OCI-LY1 (cell line): ENCODE results near the gene HELQ.

Experiments
- H2AFZ ChIP-seq: fragments of 200-600 bp; sonication (generic), shearing (Covaris generic); 2 replicates; pipeline ENCODE4 v1.6.0; 2014; ENCODE audit warnings: antibody characterized with exemption, mild to moderate bottlenecking, low read length
- H3F3A ChIP-seq: fragments of 200-600 bp; sonication (generic), shearing (Covaris generic); 2 replicates; pipeline ENCODE4 v1.6.0; 2014; ENCODE audit warnings: mild to moderate bottlenecking, antibody characterized with exemption, low read length, moderate library complexity; ENCODE audit not compliant: insufficient read depth
- H3K27ac ChIP-seq: fragments of 200-600 bp; sonication (generic); 2 replicates; pipeline ENCODE4 v1.5.1; 2014; ENCODE audit warnings: low read length, mixed run types, mild to moderate bottlenecking, low read depth; ENCODE audit not compliant: poor library complexity, severe bottlenecking
- H3K27me3 ChIP-seq: fragments of 200-600 bp; sonication (generic); 2 replicates; pipeline ENCODE4 v1.6.0; 2014; ENCODE audit warnings: antibody characterized with exemption, mild to moderate bottlenecking, low read length, moderate library complexity; ENCODE audit not compliant: insufficient read depth
- H3K36me3 ChIP-seq: fragments of 200-600 bp; sonication (generic); 2 replicates; pipeline ENCODE4 v1.6.1; 2014; ENCODE audit warnings: mild to moderate bottlenecking, antibody characterized with exemption, low read length, moderate library complexity, mixed read lengths; ENCODE audit not compliant: insufficient read depth
- H3K4me1 ChIP-seq: fragments of 200-600 bp; sonication (generic); 2 replicates; pipeline ENCODE4 v1.5.1; 2014; ENCODE audit warnings: mild to moderate bottlenecking, low read length, moderate library complexity; ENCODE audit not compliant: insufficient read depth, severe bottlenecking
- H3K4me2 ChIP-seq: fragments of 200-600 bp; sonication (generic), shearing (Covaris generic); 2 replicates; pipeline ENCODE4 v1.6.1; 2014; ENCODE audit warnings: low read length
- H3K4me3 ChIP-seq: fragments of 200-600 bp; sonication (generic); 2 replicates; pipeline ENCODE4 v1.5.1; 2014; ENCODE audit warnings: low read length, low read depth, mild to moderate bottlenecking, mixed read lengths; ENCODE audit not compliant: poor library complexity, severe bottlenecking
- H3K79me2 ChIP-seq: fragments of 200-600 bp; shearing (Covaris generic); 2 replicates; pipeline ENCODE4 v1.6.1; 2016; ENCODE audit warnings: mixed run types, low read length, mixed read lengths; ENCODE audit not compliant: insufficient read depth
- H3K9ac ChIP-seq: fragments of 200-600 bp; sonication (generic), shearing (Covaris generic); 2 replicates; pipeline ENCODE4 v1.6.1; 2014; ENCODE audit warnings: mild to moderate bottlenecking, low read length, mixed read lengths
- H3K9me2 ChIP-seq: fragments of 200-600 bp; sonication (generic), shearing (Covaris generic); 2 replicates; pipeline ENCODE4 v1.6.1; 2014; ENCODE audit warnings: low read depth, mild to moderate bottlenecking, low read length, mixed read lengths
- H3K9me3 ChIP-seq: fragments of 200-600 bp; shearing (Covaris generic); 2 replicates; pipeline ENCODE4 v1.6.1; 2014; ENCODE audit warnings: low read length, mixed read lengths
- H4K20me1 ChIP-seq: fragments of 200-600 bp; sonication (generic), shearing (Covaris generic); 2 replicates; pipeline ENCODE4 v1.6.0; 2016; ENCODE audit warnings: mild to moderate bottlenecking, low read length; ENCODE audit not compliant: insufficient read depth
- EZH2 ChIP-seq: fragments of 200-600 bp; sonication (generic), shearing (Covaris generic); IDR thresholded peaks from 2 replicates; pipeline ENCODE4 v1.8.0; 2017; ENCODE audit warnings: borderline replicate concordance, mixed run types, mild to moderate bottlenecking, antibody characterized with exemption, low read length, moderate library complexity, mixed read lengths
- TF ChIP-seq, protein P1 (sequence below): fragments of 200-600 bp; sonication (generic), shearing (Covaris generic); IDR thresholded peaks from 2 replicates; pipeline ENCODE4 v1.5.1; 2017; ENCODE audit warnings: mild to moderate bottlenecking, antibody characterized with exemption, low read length, moderate library complexity, mixed read lengths

HELQ gene

DNA sequence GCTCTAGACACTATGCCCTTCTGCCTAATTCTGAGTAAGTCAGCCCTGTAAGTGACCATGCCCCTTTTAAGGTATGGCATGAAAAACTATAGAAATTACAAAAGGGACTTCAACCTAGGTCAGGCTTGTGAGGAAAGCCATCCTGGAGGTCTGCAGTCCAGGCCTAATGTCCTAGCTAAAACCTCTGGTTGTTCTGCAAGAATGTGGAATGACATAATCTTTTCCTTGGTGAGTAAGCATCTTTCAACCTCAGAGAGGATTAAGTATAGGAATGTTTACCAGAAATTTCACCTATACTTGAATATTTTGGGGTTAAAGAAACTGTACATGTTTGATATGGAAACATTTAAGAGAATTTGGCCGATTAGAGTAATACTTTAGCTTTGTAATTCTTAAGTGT, 97.2 kb downstream of the HELQ start:
- no peak overlapping the region for H3K4me2 ChIP-seq
- TF ChIP-seq EZH2 = no peak
- TF ChIP-seq, protein P1, sequence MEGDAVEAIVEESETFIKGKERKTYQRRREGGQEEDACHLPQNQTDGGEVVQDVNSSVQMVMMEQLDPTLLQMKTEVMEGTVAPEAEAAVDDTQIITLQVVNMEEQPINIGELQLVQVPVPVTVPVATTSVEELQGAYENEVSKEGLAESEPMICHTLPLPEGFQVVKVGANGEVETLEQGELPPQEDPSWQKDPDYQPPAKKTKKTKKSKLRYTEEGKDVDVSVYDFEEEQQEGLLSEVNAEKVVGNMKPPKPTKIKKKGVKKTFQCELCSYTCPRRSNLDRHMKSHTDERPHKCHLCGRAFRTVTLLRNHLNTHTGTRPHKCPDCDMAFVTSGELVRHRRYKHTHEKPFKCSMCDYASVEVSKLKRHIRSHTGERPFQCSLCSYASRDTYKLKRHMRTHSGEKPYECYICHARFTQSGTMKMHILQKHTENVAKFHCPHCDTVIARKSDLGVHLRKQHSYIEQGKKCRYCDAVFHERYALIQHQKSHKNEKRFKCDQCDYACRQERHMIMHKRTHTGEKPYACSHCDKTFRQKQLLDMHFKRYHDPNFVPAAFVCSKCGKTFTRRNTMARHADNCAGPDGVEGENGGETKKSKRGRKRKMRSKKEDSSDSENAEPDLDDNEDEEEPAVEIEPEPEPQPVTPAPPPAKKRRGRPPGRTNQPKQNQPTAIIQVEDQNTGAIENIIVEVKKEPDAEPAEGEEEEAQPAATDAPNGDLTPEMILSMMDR = no peak

More for the DNA sequence above, 97.2 kb downstream of the HELQ start:
- Histone ChIP-seq H3K27ac (no peak overlapping the region), H3K9ac (no peak overlapping the region), H3K27me3 (no peaks in the 10 kb centered on the region), H3K9me3 (peaks cover 5% of the 10 kb centered on the region; the same call in 1 of the 2 replicates), H3K36me3 (no peaks in the 10 kb centered on the region), H3K4me3 (no peak overlapping the region), H4K20me1 (no peaks in the 10 kb centered on the region), H3F3A (no peaks in the 10 kb centered on the region), H2AFZ (no peak overlapping the region), H3K4me1 (no peaks in the 10 kb centered on the region), H3K79me2 (no peaks in the 10 kb centered on the region), H3K9me2 (no peaks in the 10 kb centered on the region)
